Activated naive CD4-positive, alpha-beta T cell treated with anti-CD3 and anti-CD28 coated beads for 36 hours (primary cell): ENCODE results near the gene NRAP. TPM values are rescaled to one million over a fixed set of nuclear protein-coding genes. Genes with fewer than 3 reads are reported as not detected.
A peak's percentile ranks its signal among the peaks of the same experiment; 100 is the strongest.

Experiments
- CTCF ChIA-PET: fragments of 350-600 bp; sonication (Branson Sonifier 250); formaldehyde crosslinking; loops from one replicate; lab custom pipeline; 2021; ENCODE audit warnings: antibody characterized with exemption; lab: Charles Lee
- DNase-seq: peaks from one replicate; pipeline ENCODE4 v3.0.0-alpha.2; 2020
- H3K27ac Mint-ChIP-seq: one replicate; pipeline ENCODE4 v1.8.0; 2021; ENCODE audit warnings: mild to moderate bottlenecking, mixed read lengths
- H3K27me3 Mint-ChIP-seq: one replicate; pipeline ENCODE4 v1.8.0; 2021; ENCODE audit warnings: low read depth, mixed read lengths
- H3K36me3 Mint-ChIP-seq: one replicate; pipeline ENCODE4 v1.8.0; 2021; ENCODE audit warnings: low read depth, mixed read lengths
- H3K4me1 Mint-ChIP-seq: one replicate; pipeline ENCODE4 v1.8.0; 2021; ENCODE audit warnings: low read depth, mixed read lengths
- H3K4me3 Mint-ChIP-seq: one replicate; pipeline ENCODE4 v1.8.0; 2021; ENCODE audit warnings: mild to moderate bottlenecking, moderate library complexity, mixed read lengths
- H3K9me3 Mint-ChIP-seq: one replicate; pipeline ENCODE4 v1.8.0; 2021; ENCODE audit warnings: mixed read lengths
- intact Hi-C: fragments of 100-400 bp; cut with micrococcal nuclease; formaldehyde crosslinking; loops from one replicate; pipeline ENCODE4 v1.15.1; 2023
- total RNA-seq, 2 experiments: library from RNA; stranded (reverse); gene quantifications; one replicate each; pipeline ENCODE4 v1.2.3, GENCODE V29; 2021

Gene NRAP
- total RNA-seq, 2 experiments from 2014 or later, result not detected

- Mint-ChIP-seq H3K4me3 (no peak overlapping the region), H3K9me3 (peaks cover 14% of the 10 kb centered on the region), H3K4me1 (no peaks in the 10 kb centered on the region), H3K36me3 (peaks cover 45% of the 10 kb centered on the region), H3K27ac (no peak overlapping the region), H3K27me3 (no peaks in the 10 kb centered on the region)
- DNase-seq, result no peak
- intact Hi-C loops, result no loop called here
- CTCF ChIA-PET, result interaction anchor here (0.7 to 1.6 kb wide), 2 partner anchors 11 to 18 kb away, joined by 3 to 5 read pairs; partner anchors contain the start of gene CASP7
Measured at GRCh38 chr10:113697595-113697994, 33.8 kb upstream of the NRAP start.

- no peaks in the 10 kb centered on the region for H3K4me1 Mint-ChIP-seq
- H3K27ac Mint-ChIP-seq, result no peak overlapping the region
- no peak for DNase-seq
- H3K9me3 Mint-ChIP-seq, result peaks cover 22% of the 10 kb centered on the region
- H3K36me3 Mint-ChIP-seq, result peaks cover 51% of the 10 kb centered on the region
- intact Hi-C loops, result no loop called here
- CTCF ChIA-PET, result interaction anchor here (0.6 to 0.9 kb wide), 2 partner anchors 10 to 14 kb away, joined by 3 to 4 read pairs; no protein-coding TSS in a partner anchor
- H3K27me3 Mint-ChIP-seq, result no peaks in the 10 kb centered on the region
- H3K4me3 Mint-ChIP-seq, result no peak overlapping the region
Measured at GRCh38 chr10:113695691-113696090, 31.9 kb upstream of the NRAP start.

GRCh38 chr10:113693348-113693747 is 29.5 kb upstream of the NRAP start:
- peaks cover 35% of the 10 kb centered on the region for H3K9me3 Mint-ChIP-seq
- H3K27me3 Mint-ChIP-seq, result no peaks in the 10 kb centered on the region
- intact Hi-C loops, result no loop called here
- no peak overlapping the region for H3K4me3 Mint-ChIP-seq
- peaks cover 17% of the 10 kb centered on the region for H3K4me1 Mint-ChIP-seq
- H3K27ac Mint-ChIP-seq, result no peak overlapping the region
- no peak for DNase-seq
- CTCF ChIA-PET, result no interaction called here
- H3K36me3 Mint-ChIP-seq, result peaks cover 42% of the 10 kb centered on the region

GRCh38 chr10:113692271-113692670 is 28.4 kb upstream of the NRAP start:
- Mint-ChIP-seq H3K27me3 (no peaks in the 10 kb centered on the region), H3K4me1 (peaks cover 23% of the 10 kb centered on the region), H3K4me3 (no peak overlapping the region), H3K9me3 (peaks cover 45% of the 10 kb centered on the region), H3K27ac (no peak overlapping the region), H3K36me3 (peaks cover 47% of the 10 kb centered on the region)
- no peak for DNase-seq
- CTCF ChIA-PET, result interaction anchor here (1.4 kb wide), 1 partner anchor 10 kb away, joined by 5 read pairs; no protein-coding TSS in a partner anchor
- intact Hi-C loops, result no loop called here

GRCh38 chr10:113691381-113691780 is 27.5 kb upstream of the NRAP start:
- intact Hi-C loops, result no loop called here
- peaks cover 49% of the 10 kb centered on the region for H3K9me3 Mint-ChIP-seq
- DNase-seq, result no peak
- CTCF ChIA-PET, result interaction anchor here (0.6 to 2.0 kb wide), 4 partner anchors 9 to 1030 kb away, joined by 3 to 8 read pairs (median 6); partner anchors contain the start of gene CASP7
- H3K4me3 Mint-ChIP-seq, result no peak overlapping the region
- no peak overlapping the region for H3K27ac Mint-ChIP-seq
- no peaks in the 10 kb centered on the region for H3K27me3 Mint-ChIP-seq
- H3K4me1 Mint-ChIP-seq, result peaks cover 23% of the 10 kb centered on the region
- H3K36me3 Mint-ChIP-seq, result peaks cover 44% of the 10 kb centered on the region

GRCh38 chr10:113690749-113691148 is 26.9 kb upstream of the NRAP start:
- H3K27ac Mint-ChIP-seq, result no peak overlapping the region
- CTCF ChIA-PET, result interaction anchor here (0.6 to 2.0 kb wide), 4 partner anchors 11 to 1030 kb away, joined by 3 to 8 read pairs (median 4); partner anchors contain the start of gene CASP7
- peaks cover 53% of the 10 kb centered on the region for H3K9me3 Mint-ChIP-seq
- DNase-seq, result no peak
- intact Hi-C loops, result no loop called here
- H3K27me3 Mint-ChIP-seq, result no peaks in the 10 kb centered on the region
- H3K4me3 Mint-ChIP-seq, result no peak overlapping the region
- peaks cover 45% of the 10 kb centered on the region for H3K36me3 Mint-ChIP-seq
- peaks cover 23% of the 10 kb centered on the region for H3K4me1 Mint-ChIP-seq

- no peaks in the 10 kb centered on the region for H3K27me3 Mint-ChIP-seq
- H3K36me3 Mint-ChIP-seq, result peaks cover 46% of the 10 kb centered on the region
- no peak overlapping the region for H3K27ac Mint-ChIP-seq
- H3K4me3 Mint-ChIP-seq, result no peak overlapping the region
- CTCF ChIA-PET, result interaction anchor here (1.3 to 2.0 kb wide), 2 partner anchors 10 to 15 kb away, joined by 3 to 6 read pairs; partner anchors contain the start of gene CASP7
- no peak for DNase-seq
- intact Hi-C loops, result loop anchor here (10.0 kb wide), 1 partner anchor 705 kb away; no protein-coding TSS in a partner anchor
- peaks cover 23% of the 10 kb centered on the region for H3K4me1 Mint-ChIP-seq
- peaks cover 62% of the 10 kb centered on the region for H3K9me3 Mint-ChIP-seq
Measured at GRCh38 chr10:113689574-113689973, 25.7 kb upstream of the NRAP start.

- H3K27ac Mint-ChIP-seq, result no peak overlapping the region
- peaks cover 23% of the 10 kb centered on the region for H3K4me1 Mint-ChIP-seq
- no peaks in the 10 kb centered on the region for H3K27me3 Mint-ChIP-seq
- DNase-seq, result no peak
- intact Hi-C loops, result loop anchor here (10.0 kb wide), 1 partner anchor 704 kb away; no protein-coding TSS in a partner anchor
- peaks cover 47% of the 10 kb centered on the region for H3K36me3 Mint-ChIP-seq
- H3K4me3 Mint-ChIP-seq, result no peak overlapping the region
- peaks cover 66% of the 10 kb centered on the region for H3K9me3 Mint-ChIP-seq
- CTCF ChIA-PET, result no interaction called here
Measured at GRCh38 chr10:113689057-113689456, 25.2 kb upstream of the NRAP start.

GRCh38 chr10:113687037-113687436 is 23.2 kb upstream of the NRAP start:
- H3K36me3 Mint-ChIP-seq, result peaks cover 40% of the 10 kb centered on the region
- H3K27ac Mint-ChIP-seq, result no peak overlapping the region
- DNase-seq, result no peak
- intact Hi-C loops, result loop anchor here (10.0 kb wide), 1 partner anchor 702 kb away; no protein-coding TSS in a partner anchor
- CTCF ChIA-PET, result interaction anchor here (1.3 kb wide), 1 partner anchor 15 kb away, joined by 4 read pairs; no protein-coding TSS in a partner anchor
- H3K27me3 Mint-ChIP-seq, result no peaks in the 10 kb centered on the region
- H3K9me3 Mint-ChIP-seq, result peaks cover 54% of the 10 kb centered on the region
- H3K4me3 Mint-ChIP-seq, result no peak overlapping the region
- peaks cover 34% of the 10 kb centered on the region for H3K4me1 Mint-ChIP-seq

- Mint-ChIP-seq H3K9me3 (peaks cover 50% of the 10 kb centered on the region), H3K4me1 (peaks cover 44% of the 10 kb centered on the region), H3K4me3 (no peak overlapping the region), H3K27me3 (no peaks in the 10 kb centered on the region), H3K36me3 (peaks cover 33% of the 10 kb centered on the region), H3K27ac (no peak overlapping the region)
- CTCF ChIA-PET, result interaction anchor here (0.6 to 1.3 kb wide), 4 partner anchors 10 to 70 kb away, joined by 3 to 4 read pairs (median 3); no protein-coding TSS in a partner anchor
- intact Hi-C loops, result loop anchor here (10.0 kb wide), 1 partner anchor 701 kb away; no protein-coding TSS in a partner anchor
- no peak for DNase-seq
Measured at GRCh38 chr10:113686028-113686427, 22.2 kb upstream of the NRAP start.

- intact Hi-C loops, result loop anchor here (5.0 to 10.0 kb wide), 8 partner anchors 344 to 1296 kb away; no protein-coding TSS in a partner anchor
- Mint-ChIP-seq H3K4me3 (no peak overlapping the region), H3K36me3 (peaks cover 31% of the 10 kb centered on the region), H3K4me1 (peaks cover 45% of the 10 kb centered on the region), H3K27me3 (no peaks in the 10 kb centered on the region), H3K27ac (no peak overlapping the region), H3K9me3 (peaks cover 37% of the 10 kb centered on the region)
- no peak for DNase-seq
- CTCF ChIA-PET, result interaction anchor here (0.5 to 1.9 kb wide), 2 partner anchors 8 to 58 kb away, joined by 3 to 5 read pairs; no protein-coding TSS in a partner anchor
Measured at GRCh38 chr10:113683300-113683699, 19.5 kb upstream of the NRAP start.

GRCh38 chr10:113681533-113682470 is 18.0 kb upstream of the NRAP start:
- DNase-seq, result peak; percentile 61
- Mint-ChIP-seq H3K27ac (peak overlapping the region; percentile 54), H3K4me1 (peaks cover 39% of the 10 kb centered on the region)

More at GRCh38 chr10:113681533-113682470, 18.0 kb upstream of the NRAP start:
- Mint-ChIP-seq H3K9me3 (peaks cover 24% of the 10 kb centered on the region), H3K4me3 (peak overlapping the region; percentile 83), H3K36me3 (peaks cover 22% of the 10 kb centered on the region), H3K27me3 (no peaks in the 10 kb centered on the region)
- intact Hi-C loops, result loop anchor here (1.0 to 10.0 kb wide), 11 partner anchors 279 to 1295 kb away; partner anchors contain the start of gene CCDC186
- CTCF ChIA-PET, result interaction anchor here (0.6 to 1.9 kb wide), 4 partner anchors 10 to 24 kb away, joined by 3 to 5 read pairs (median 4); no protein-coding TSS in a partner anchor
